HEK293 (cell line): ENCODE data around the gene RAP1B.
A peak's percentile ranks its signal among the peaks of the same experiment; 100 is the strongest.

Experiments used
- CTCF ChIA-PET: fragments of 350-600 bp; formaldehyde crosslinking; extraction: SDS; loops from one replicate; lab custom pipeline; 2021; ENCODE audit warnings: antibody characterized with exemption; lab: Yijun Ruan, JAX
- POLR2A ChIA-PET: fragments of 300-600 bp; formaldehyde crosslinking; extraction: SDS; loops from one replicate; lab custom pipeline; 2020; ENCODE audit warnings: antibody characterized with exemption, inconsistent platforms; lab: Yijun Ruan, JAX
- H3K27ac ChIP-seq: fragments of 200-500 bp; sonication (Bioruptor generic); 2 replicates; pipeline ENCODE4 v1.5.1; 2014; ENCODE audit warnings: low read depth, low read length, control low read depth, inconsistent platforms; ENCODE audit errors: extremely low read depth
- H3K36me3 ChIP-seq, 2 experiments: fragments of 200-500 bp in 1 of 2; sonication (Bioruptor generic) in 1 of 2; 1 replicate in 1 of 2; 2 replicates in 1 of 2; pipeline ENCODE4 v1.5.1; 2014 to 2017; ENCODE audit warnings: inconsistent platforms in 2 of 2, low read length in 2 of 2; ENCODE audit not compliant: control insufficient read depth in 2 of 2, insufficient read depth in 1 of 2
- H3K4me1 ChIP-seq: fragments of 200-500 bp; sonication (Bioruptor generic); 2 replicates; pipeline ENCODE4 v1.5.1; 2014; ENCODE audit warnings: mild to moderate bottlenecking, low read length, inconsistent platforms; ENCODE audit not compliant: control insufficient read depth, insufficient read depth
- H3K4me3 ChIP-seq: 2 replicates; pipeline ENCODE4 v1.5.1; 2011; ENCODE audit warnings: low read depth, mild to moderate bottlenecking, control low read depth, low read length, moderate library complexity
- H3K9me3 ChIP-seq: fragments of 200-500 bp; sonication (Bioruptor generic); 2 replicates; pipeline ENCODE4 v1.5.1; 2014; ENCODE audit warnings: low read depth, low read length, inconsistent platforms; ENCODE audit not compliant: control insufficient read depth, insufficient read depth
- OSR2 ChIP-seq: fragments of 450-650 bp; formaldehyde crosslinking; IDR thresholded peaks from 2 replicates; pipeline ENCODE4 v1.5.1; 2016; ENCODE audit warnings: missing biosample characterization, missing genetic modification characterization
- PRDM1 ChIP-seq: fragments of 450-650 bp; formaldehyde crosslinking; IDR thresholded peaks from 2 replicates; pipeline ENCODE4; 2016; ENCODE audit warnings: missing biosample characterization, missing genetic modification characterization
- PRDM2 ChIP-seq: fragments of 450-650 bp; formaldehyde crosslinking; IDR thresholded peaks from 2 replicates; pipeline ENCODE4 v1.5.1; 2016; ENCODE audit warnings: missing biosample characterization, missing genetic modification characterization, borderline replicate concordance
- PRDM6 ChIP-seq: fragments of 450-650 bp; formaldehyde crosslinking; IDR thresholded peaks from 2 replicates; pipeline ENCODE4 v1.5.1; 2017; ENCODE audit warnings: missing biosample characterization, missing genetic modification characterization
- WT1 ChIP-seq: fragments of 450-650 bp; formaldehyde crosslinking; IDR thresholded peaks from 2 replicates; pipeline ENCODE4 v1.5.1; 2016; ENCODE audit warnings: missing biosample characterization, missing genetic modification characterization
- ZBTB49 ChIP-seq: fragments of 450-650 bp; formaldehyde crosslinking; IDR thresholded peaks from 2 replicates; pipeline ENCODE4 v1.5.1; 2016; ENCODE audit warnings: missing biosample characterization, missing genetic modification characterization, low read depth
- ZNF114 ChIP-seq: fragments of 450-650 bp; formaldehyde crosslinking; IDR thresholded peaks from 2 replicates; pipeline ENCODE4 v1.5.0; 2017; ENCODE audit warnings: missing biosample characterization, missing genetic modification characterization
- ZNF214 ChIP-seq: fragments of 450-650 bp; formaldehyde crosslinking; IDR thresholded peaks from 2 replicates; pipeline ENCODE4 v1.5.1; 2017; ENCODE audit warnings: missing biosample characterization, mild to moderate bottlenecking, missing genetic modification characterization, borderline replicate concordance
- ZNF350 ChIP-seq: fragments of 450-650 bp; formaldehyde crosslinking; IDR thresholded peaks from 2 replicates; pipeline ENCODE4 v1.5.0; 2017; ENCODE audit warnings: missing biosample characterization, mild to moderate bottlenecking, missing genetic modification characterization
- ZNF398 ChIP-seq: fragments of 450-650 bp; formaldehyde crosslinking; IDR thresholded peaks from 2 replicates; pipeline ENCODE4 v1.5.1; 2017; ENCODE audit warnings: missing biosample characterization, missing genetic modification characterization
- ZNF423 ChIP-seq: fragments of 450-650 bp; formaldehyde crosslinking; IDR thresholded peaks from 2 replicates; pipeline ENCODE4 v1.5.1; 2016; ENCODE audit warnings: missing biosample characterization, missing genetic modification characterization
- ZNF585B ChIP-seq: fragments of 450-650 bp; formaldehyde crosslinking; IDR thresholded peaks from 2 replicates; pipeline ENCODE4 v1.5.1; 2016; ENCODE audit warnings: missing biosample characterization, missing genetic modification characterization
- ZSCAN16 ChIP-seq: fragments of 450-650 bp; formaldehyde crosslinking; IDR thresholded peaks from 2 replicates; pipeline ENCODE4 v1.5.1; 2016; ENCODE audit warnings: missing biosample characterization, missing genetic modification characterization

RAP1B gene

GRCh38 chr12:68614769-68615168 lies 4.1 kb downstream of the RAP1B start (continued):
- TF ChIP-seq WT1 (tag by site-specific recombination): no peak
- no peak for TF ChIP-seq ZNF398 (tag by site-specific recombination)
- TF ChIP-seq PRDM1: no peak
- TF ChIP-seq ZNF585B (tag by site-specific recombination): no peak
- no peak for TF ChIP-seq ZBTB49 (tag by site-specific recombination)
- no peak for TF ChIP-seq ZSCAN16
- TF ChIP-seq ZNF214 (tag by site-specific recombination): no peak
- TF ChIP-seq ZNF423 (tag by site-specific recombination): no peak
- TF ChIP-seq OSR2: no peak
- TF ChIP-seq ZNF350 (tag by site-specific recombination): no peak
- TF ChIP-seq ZNF114: no peak

GRCh38 chr12:68617160-68617926 lies 6.6 kb downstream of the RAP1B start:
- Histone ChIP-seq H3K36me3 (peaks cover 0 to 3% of the 10 kb centered on the region in 2 experiments; a peak in 2 of 3 replicates), H3K4me3 (no peak overlapping the region), H3K4me1 (peaks cover 31% of the 10 kb centered on the region), H3K9me3 (no peaks in the 10 kb centered on the region), H3K27ac (no peak overlapping the region)
- ChIA-PET POLR2A (interaction anchor here (0.6 kb wide), 1 partner anchor 9 kb away, joined by 3 read pairs; no protein-coding TSS in a partner anchor), CTCF (no interaction called here)
- TF ChIP-seq PRDM2 (tag by site-specific recombination) (no peak), PRDM6 (tag by site-specific recombination) (peak; percentile 28; the same call in 1 of the 2 replicates)
